Esophagus squamous epithelium (tissue), 4 donors: ENCODE measurements around the gene P4HA2.

Source experiments
- CTCF ChIP-seq, 6 experiments: fragments of 450-650 bp in 4 of 6; fragments of 200-600 bp in 2 of 6; sonication (generic) in 2 of 6; IDR thresholded peaks; one replicate each; pipeline ENCODE4 v1.5.1; 2016 to 2019; ENCODE audit warnings: antibody characterized with exemption in 6 of 6, mild to moderate bottlenecking in 4 of 6, moderate library complexity in 4 of 6
- POLR2A ChIP-seq, 4 donors: fragments of 450-650 bp; IDR thresholded peaks; one replicate each; pipeline ENCODE4 v1.6.1; 2017; ENCODE audit warnings: antibody characterized with exemption in 4 of 4, mild to moderate bottlenecking in 4 of 4, moderate library complexity in 3 of 4

DNA sequence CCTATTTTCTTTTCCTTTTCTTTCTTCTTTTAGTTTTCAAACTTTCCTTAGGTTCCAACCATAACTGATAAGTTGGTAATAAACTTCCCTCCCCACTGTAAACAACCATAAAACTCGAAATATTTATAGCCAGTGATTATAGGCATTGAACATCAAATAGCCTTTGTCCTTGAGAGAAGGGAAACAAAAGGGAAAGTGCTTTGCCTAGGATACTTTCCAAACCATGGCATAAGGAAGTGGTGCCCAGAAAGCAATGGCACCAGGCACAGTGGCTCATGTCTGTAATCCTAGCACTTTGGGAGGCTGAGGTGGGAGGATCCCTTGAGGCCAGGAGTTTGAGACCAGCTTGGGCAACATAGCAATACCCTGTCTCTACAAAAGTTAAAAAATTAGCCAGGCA lies 17.9 kb upstream of the P4HA2 start:
- TF ChIP-seq CTCF (IDR thresholded peaks at IDR 0.05) (no peak), POLR2A (IDR thresholded peaks at IDR 0.05) (no peak)
